NCI-H1436 treated with DMSO at 0.1 percent for 48 hours (cell line): ENCODE data around the gene GNAI2.
A peak's percentile ranks its signal among the peaks of the same experiment; 100 is the strongest.
"Not testable (repeated sequence)": the region's sequence is repeated elsewhere in the genome, so short reads cannot be mapped to it uniquely, and the experiment has no call there.

Experiments used
- DNase-seq: peaks from one replicate; lab custom pipeline; 2025; lab: John Stamatoyannopoulos, UW

The GNAI2 gene

GRCh38 chr3:50278123-50278879, 42.3 kb downstream of the GNAI2 start:
- no peak for DNase-seq

DNA sequence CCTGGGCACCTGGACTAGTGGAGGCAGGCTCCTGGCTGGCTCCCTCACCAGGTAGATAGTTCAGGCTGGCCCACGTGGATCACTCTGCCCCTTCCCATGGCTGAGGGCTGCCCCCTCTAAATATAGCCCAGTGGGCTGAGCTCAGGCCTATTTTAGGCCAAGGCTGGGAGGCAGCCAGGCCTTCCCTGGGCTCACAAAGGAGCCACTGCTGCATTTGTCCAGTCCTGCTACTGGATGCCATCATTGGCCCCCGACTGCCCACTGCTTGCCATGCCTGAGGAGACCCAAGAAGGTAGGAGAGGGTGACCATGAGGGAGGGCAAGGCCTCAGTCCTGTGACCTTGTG, 42.8 kb downstream of the GNAI2 start, which contains the start of gene LSMEM2:
Gene LSMEM2, plus strand, starts transcription at position 208 of the 345 bp plus-strand sequence. Its CDS starts 27 bp downstream, at position 235.
- no peak for DNase-seq

- DNase-seq = no peak
Measured at GRCh38 chr3:50279255-50280016, 43.4 kb downstream of the GNAI2 start.

DNA sequence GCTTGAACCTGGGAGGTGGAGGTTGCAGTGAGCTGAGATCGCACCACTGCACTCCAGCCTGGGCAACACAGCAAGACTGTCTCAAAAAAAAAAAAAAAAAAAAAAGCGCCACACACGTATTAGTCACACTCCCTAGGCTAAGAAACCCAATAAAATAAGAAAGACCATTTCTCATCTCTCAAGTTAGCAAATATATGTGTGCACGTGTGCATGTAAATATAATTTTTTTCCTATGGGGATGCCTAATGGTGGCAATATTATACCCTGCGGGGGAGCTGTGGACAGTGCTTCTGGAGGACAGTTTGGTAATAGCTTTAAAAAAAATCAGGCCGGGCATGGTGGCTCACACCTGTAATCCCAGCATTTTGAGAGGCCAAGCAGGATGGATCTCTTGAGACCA, 48.1 kb downstream of the GNAI2 start:
- not testable (repeated sequence) for DNase-seq

DNA sequence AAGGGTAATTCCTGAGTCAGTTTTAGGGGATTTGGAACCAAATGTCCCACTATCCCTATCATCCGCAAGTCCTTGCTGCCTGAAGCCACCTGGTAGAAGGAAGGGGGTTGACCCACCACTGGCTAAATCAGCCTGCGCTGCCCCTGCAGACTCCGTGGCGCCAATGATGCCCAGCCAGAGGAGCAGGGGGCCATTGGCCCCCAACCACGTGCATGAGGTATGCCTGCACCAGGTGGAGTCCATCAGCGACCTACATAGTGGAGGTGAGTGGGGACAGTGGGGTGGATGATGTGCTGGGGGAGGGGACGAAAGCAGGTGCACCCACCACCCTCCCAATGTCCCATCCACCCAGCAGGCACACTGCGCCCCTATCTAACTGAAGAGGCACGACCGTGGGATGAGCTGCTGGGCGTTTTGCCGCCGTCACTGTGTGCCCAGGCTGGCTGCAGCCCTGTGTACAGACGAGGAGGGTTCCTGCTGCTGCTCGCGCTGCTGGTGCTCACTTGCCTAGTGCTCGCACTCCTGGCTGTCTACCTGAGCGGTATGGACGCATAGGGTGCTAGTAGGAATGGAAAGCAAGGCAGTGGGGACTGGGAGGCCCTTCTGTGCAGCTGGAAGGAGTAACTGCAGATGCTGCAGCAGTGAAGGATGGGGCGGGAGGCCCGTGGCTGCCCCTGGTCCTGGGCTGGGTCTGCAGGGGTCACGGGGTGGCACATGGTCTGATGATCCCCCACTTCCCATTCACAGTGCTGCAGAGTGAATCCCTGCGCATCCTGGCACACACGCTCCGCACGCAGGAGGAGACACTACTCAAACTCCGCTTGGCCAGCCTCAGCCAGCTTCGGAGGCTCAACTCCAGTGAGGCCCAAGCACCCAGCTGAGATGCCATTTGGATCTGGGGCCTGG, 50.6 kb downstream of the GNAI2 start:
- no peak for DNase-seq

GRCh38 chr3:50287262-50287661, 51.3 kb downstream of the GNAI2 start:
- DNase-seq = no peak

- no peak for DNase-seq
Measured at GRCh38 chr3:50288387-50289007, 52.5 kb downstream of the GNAI2 start.

- DNase-seq = no peak
Measured at GRCh38 chr3:50289130-50289529, 53.1 kb downstream of the GNAI2 start.

GRCh38 chr3:50290161-50290641, 54.2 kb downstream of the GNAI2 start:
- no peak for DNase-seq

DNA sequence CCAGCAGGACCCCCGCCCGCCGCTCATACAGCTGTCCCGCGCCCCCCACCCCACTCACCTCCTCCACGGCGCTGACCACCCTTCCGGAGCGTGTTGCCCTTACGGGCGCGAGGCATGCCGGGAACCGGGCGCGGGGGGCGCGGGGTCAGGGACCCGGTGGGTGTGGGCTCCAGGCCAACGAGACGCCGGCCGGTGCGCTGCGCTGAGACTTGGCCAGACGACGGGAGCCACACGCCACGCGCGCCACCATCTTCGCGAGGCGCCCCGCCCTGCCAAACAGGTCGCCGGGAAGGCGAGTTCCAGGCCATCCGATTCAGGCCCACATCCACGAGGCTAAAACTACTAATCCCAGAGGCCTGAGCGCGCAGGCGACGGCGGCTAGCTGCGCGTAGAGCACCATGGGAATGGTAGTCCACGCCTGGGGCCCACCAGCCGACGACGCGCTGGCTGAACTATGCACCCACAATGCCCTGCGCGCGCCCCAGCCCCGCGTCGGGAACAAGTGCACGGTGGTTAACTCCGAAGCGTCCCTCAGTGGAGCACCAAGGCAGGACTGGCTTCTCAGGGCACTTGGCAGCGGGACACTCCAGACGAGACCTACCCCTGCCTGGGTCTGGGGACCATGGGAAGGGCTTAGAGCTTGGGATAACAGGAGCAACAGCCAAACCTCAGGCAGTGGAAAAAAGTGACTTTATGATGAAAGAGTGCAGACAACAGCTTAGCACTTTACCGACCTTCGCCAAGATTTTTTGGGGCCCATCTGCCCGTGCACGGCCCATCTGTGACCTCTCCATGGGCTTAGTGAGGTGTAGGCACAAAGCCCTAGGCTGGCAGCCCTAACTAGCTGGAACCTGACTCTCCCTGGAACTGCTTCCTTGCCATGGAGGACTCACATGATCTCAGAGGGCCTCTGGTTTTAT, 56.4 kb downstream of the GNAI2 start, which contains the start of gene IFRD2:
Gene IFRD2, minus strand, starts transcription at position 271 of the 920 bp plus-strand sequence. Its CDS starts 155 bp downstream, at position 116.
- peak; percentile 64 for DNase-seq

DNA sequence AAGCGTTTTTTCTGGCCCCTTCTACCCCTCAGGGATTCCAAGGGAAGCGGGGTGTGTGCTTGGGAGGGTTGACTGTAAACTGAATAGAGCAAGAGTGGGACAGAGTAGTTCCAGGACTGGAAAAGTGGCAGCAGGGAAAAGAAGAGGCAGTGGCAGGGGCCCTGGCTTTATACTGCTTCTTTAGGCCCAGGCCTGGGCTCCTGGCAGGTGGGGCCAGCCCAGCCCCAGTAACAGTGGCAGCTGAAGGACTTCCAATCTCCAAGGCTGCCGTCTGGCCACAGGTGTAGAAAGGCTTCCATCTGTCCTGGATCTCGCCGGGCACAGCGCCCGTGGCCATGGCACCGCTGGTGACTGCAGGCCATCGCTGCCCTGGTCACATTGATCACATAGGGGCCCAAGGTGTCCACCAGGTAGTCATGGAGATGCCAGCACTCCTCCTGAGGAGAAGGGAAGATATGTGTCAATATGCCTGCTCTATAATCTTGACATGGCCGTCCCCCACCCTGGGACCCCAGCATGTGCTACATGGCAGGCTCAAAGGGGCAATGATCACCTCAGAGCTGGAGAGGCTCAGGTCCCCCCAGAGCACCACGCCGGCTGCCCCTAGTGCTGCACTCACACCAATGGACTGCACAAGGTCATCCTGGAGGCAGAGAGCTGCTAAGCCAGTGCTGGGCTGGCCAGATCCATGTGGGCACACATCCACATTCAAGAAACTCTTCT, 57.2 kb downstream of the GNAI2 start:
- no peak for DNase-seq

DNA sequence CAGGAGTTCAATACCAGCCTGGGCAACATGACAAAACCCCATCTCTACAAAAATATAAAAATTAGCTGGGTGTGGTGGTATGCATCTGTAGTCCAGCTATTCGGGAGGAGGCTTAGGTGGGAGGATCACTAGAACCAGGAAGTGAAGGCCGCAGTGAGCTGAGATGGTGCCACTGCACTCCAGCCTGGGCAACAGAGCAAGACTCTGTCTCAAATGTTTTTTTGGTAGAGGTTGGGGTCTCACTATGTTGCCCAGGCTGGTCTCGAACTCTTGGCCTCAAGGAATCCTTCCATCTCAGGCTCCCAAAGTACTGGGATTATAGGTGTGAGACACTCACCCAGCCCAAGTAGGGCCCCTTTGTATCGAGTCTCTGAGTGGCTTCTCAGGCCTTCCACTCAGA, 58.1 kb downstream of the GNAI2 start:
- no peak for DNase-seq

GRCh38 chr3:50294492-50295403, 58.7 kb downstream of the GNAI2 start:
- no peak for DNase-seq

- no peak for DNase-seq
Measured at GRCh38 chr3:50295553-50296431, 59.8 kb downstream of the GNAI2 start.

GRCh38 chr3:50296721-50297383, 60.8 kb downstream of the GNAI2 start:
- no peak for DNase-seq

DNA sequence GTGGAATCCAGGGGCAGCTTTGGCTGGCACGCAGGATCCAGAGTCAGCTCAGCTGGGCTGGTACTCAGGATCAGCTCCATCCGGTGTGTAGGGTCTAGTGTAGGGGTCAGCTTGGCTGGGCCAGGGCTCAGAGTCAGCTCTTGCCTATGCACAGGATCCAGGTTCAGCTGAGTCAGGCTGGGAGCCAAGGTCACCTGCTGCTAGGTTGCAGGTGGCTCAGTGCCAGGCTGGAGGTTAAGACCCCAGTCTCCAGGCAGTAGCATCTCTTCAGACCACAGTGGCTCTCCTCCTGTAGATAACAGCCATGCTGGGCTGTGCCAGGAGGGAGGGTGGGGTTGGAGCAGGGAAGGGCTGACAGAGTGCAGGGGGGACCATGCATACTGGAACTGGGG, 61.4 kb downstream of the GNAI2 start:
- no peak for DNase-seq
